HG02840 (cell line): ENCODE results near the gene PRODH2.

Experiments
- ATAC-seq: cut with Tn5 transposase; IDR thresholded peaks from one replicate; pipeline ENCODE4 v1.9.1; 2021; ENCODE audit warnings: mild to moderate bottlenecking, moderate library complexity, moderate number of reproducible peaks; ENCODE audit not compliant: unreplicated experiment, low FRiP score

Gene PRODH2

DNA sequence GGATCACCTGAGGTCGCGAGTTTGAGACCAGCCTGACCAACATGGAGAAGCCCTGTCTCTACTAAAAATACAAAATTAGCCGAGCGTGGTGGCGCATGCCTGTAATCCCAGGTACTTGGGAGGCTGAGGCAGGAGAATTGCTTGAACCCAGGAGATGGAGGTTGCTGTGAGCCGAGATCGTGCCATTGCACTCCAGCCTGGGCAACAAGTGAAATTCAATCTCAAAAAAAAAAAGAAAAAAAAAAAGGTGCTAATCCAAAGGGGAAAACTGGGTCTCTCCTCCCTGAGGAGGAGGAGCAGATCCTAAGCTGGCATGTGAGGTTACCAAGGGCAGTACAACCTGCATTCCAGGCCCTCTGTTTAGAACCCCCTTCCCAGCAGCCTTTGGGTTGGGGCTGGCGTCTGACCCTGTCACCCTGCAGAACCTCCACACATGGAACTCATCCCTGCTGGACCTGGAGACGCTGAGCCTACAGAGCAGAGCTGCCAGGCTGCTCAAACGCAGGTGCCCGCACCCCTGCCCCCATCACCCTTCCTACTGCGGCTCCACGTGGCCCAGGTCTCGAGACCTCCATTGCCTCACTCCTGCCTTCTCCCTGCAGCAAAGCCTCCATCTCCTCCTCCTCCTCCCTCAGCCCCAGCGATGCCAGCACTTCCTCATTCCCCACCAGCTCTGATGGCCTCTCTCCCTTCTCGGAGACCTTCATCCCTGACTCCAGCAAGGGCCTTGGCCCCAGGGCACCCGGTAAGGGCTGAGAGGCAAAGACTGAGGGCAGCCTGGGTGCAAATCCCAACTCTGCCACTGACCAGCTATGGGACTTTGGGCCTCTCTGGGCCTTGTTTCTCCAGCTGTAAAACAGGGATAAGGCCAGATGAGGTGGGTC is 48.0 kb downstream of the PRODH2 start:
- no peak for ATAC-seq

DNA sequence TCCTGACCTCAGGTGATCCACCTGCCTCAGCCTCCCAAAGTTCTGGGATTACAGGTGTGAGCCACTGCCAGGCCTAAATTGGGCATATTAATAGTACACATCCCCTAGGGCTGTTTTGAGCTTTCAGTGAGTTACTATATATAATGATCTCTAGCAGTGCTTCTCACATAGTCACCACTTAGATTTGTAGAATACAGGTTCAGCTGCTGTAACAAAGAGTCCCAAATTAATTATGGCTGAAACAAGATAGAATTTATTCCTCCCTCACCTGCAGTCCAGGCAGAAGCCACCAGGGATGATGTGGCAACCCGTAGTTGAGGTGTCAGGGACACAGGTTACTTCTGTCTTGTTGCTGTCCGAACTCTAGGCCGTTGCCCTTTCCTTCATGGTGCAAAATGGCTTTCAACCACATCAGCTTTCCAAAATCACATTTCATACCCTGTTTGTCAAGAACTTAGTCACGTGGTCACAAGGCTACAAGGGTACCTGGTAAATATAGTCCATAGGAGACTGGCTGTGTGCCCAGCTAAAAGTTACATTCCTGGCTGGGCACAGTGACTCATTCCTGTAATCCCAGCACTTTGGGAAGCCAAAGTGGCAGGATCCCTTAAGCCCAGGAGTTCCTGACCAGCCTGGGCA is 51.8 kb downstream of the PRODH2 start:
- no peak for ATAC-seq

DNA sequence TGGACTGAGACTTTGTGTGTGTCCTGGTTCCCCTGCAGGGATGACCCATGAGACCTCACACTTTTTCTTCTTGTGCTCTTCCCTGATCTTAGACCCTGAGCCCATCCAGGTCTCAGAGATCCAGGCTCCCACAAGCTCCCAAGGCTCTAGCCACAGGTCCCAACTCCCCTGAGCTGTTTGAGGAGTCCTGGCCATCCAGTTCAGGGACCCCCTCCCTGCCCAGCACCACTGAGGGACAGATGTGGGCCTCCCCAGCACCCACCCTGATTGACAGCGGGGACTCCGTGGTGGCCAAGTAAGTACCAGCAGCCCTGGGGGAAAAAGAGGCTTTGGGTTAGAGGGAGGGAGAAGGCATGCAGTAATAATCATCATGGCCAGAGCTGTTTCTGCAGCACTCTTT is 52.9 kb downstream of the PRODH2 start:
- no peak for ATAC-seq

DNA sequence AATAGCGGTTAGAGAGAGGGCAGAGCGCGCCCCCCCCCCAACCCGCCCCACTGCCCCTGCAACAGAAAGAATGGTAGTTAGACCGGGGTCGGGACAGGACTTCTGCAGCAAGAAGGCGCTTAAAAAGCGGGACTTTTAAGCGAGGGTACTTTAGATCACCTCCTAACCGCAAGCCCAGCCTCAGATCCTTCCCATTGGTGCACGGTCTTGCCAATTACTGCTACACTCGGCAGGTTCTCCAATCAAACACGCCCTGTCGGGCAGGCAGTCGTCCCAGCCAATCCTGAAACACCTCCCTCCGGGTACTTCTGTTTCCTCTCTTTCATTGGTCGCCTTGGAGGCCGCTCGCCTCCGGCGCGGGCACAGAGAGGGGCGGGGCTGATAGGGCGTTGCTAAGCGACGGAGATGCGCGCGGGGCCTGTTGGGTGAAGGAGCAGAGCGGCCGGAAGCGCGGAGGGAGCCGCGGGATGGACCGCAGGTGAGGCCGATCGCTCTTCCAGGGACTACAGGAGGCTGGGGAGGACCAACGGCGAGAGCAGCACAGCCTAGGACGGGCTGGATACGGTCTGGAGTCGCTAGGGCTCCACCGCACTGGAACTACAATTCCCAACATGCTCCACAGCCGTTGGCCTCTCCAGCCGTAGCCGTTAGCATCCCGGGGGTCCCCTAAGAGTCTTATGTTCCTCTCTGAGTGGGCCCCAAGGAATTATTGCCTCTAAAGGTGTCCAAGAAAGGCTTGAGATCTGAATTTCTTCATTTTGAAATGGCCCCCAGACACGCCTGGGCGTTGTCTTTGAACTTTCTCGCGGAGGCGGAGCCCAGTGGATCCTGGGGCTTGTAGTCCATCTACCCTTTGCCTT is 54.7 kb downstream of the PRODH2 start, which contains the start of gene PROSER3:
TSS of gene PROSER3 (plus strand) at position 428 of the 860 bp plus-strand sequence. CDS start at position 468, 40 bp downstream.
- peak; percentile 93 for ATAC-seq

DNA sequence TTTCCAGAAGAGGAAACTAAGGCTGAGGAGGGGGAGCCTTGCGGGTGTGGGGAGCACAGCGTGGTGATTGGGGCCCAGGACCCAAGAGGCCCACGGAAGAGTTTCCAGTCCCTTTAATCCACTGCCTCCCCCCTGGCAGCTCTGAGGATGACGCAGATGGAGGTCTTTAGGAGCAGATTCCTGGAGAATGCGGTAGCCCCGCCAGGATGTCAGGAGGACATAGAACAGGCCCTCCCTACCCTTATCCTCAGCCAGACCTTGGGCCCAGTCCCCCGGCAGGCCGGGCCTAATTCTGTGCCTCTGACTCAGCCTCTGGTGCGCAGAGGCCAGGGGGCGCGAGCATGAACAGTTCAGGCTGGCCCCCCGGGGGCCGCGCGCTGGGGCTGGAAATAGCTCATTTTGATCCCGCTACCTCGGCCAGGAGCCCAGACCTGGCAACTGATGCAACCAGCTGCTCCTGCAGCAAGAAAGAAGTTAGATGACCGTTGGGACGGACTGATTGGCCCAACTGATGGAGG is 55.4 kb downstream of the PRODH2 start:
- ATAC-seq = no peak

DNA sequence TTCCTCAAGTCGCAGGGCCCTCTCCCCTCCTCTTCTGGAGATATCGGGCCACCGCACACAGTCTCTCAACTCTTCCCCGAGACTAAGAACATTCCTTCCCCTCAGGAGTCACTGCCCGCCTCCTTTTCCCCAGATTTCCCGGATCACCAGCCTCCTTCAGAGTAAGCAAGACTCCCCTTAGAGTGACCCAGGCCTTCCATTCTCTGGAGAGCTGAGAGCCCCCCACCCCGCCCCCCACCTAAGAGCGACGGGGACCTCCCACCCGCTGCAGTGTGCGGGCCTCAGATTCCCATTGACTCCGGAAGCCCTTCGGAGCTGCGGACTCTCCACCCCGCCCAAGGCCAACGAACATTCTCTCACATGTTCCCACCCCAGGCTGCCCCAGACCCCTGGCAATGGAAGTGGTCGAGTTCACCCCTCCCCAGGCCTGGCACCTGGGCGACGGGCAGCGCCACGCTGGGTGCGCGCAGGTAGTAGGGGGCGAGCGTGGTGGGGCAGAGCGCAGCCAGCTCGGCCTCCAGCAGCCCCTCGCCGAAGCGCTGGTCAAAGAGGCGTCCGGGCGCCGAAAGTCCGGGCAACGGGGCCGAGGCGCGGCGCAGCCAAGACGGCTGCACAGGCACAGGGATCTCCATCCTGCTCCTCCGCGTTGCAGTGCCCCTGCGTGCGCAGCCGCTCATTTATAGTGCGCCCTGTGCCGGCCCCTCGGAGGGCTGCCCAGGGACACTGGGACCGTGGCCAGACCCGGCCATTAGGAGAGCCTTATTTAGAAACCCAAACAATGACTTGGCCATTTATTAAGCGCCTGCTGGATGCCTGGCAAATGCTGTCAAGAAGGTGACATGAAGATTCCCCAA is 56.0 kb downstream of the PRODH2 start, which contains the start of gene HSPB6:
TSS of gene HSPB6 (minus strand) at position 653 of the 854 bp plus-strand sequence. CDS start at position 632, 21 bp downstream.
- ATAC-seq = no peak

DNA sequence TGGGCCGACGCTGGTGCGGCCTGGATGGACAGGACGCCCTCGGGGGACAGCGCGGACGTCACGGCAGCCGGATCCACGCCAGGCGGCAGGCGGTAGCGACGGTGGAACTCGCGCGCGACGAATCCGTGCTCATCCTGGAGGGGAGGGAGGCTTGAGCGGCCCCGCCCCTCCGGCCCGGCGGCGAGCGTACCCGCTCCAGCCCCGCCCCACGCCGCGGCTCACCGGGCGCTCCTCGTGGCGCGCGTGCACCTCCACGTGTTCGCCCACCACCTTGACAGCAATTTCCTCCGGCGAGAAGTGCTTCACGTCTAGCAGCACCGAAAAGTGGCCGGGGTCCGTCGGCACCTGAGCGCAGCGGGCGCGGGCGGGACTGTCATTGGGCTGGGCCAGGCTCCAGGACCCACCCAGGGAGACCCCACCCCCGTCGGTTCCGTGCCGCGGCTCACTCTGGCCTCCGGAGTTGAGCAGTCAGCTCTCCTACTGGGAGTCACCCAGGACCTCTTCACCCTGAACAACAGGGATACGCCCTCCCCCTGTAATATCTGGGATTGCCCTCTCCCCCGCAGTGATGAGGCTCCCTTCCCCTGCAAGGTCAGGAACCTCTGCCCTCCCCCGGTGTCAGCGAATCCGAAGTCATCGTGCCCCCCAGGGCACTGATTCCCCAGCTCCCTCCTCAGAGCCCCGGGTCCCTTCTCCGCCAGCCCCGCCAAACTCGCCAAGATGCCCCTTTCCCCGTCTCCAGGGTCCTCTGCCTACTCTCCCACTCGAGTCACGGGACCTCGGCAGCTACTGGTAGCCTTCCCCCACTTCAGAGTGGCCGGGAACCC is 56.9 kb downstream of the PRODH2 start:
- no peak for ATAC-seq

DNA sequence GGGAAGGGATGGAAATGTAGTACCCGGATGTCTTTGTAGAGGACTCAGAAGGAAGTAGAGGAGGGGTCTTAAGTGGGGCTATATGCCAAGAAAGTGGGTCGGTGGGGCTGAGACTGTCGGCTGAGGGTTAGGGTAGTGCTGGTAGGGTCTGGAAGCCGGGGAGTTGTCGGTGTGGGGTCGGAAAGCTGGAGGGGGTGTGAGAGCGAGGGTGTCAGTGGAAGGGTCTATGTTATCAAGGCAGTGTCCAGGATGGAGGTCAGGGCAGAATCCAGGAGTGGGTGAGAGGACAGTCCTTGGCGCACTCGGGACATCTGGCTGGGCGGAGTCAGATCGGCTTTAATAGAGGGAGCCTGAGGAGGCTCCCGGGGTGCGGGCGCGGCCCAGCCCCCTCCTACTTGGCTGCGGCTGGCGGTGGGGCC is 57.5 kb downstream of the PRODH2 start:
- ATAC-seq = no peak

DNA sequence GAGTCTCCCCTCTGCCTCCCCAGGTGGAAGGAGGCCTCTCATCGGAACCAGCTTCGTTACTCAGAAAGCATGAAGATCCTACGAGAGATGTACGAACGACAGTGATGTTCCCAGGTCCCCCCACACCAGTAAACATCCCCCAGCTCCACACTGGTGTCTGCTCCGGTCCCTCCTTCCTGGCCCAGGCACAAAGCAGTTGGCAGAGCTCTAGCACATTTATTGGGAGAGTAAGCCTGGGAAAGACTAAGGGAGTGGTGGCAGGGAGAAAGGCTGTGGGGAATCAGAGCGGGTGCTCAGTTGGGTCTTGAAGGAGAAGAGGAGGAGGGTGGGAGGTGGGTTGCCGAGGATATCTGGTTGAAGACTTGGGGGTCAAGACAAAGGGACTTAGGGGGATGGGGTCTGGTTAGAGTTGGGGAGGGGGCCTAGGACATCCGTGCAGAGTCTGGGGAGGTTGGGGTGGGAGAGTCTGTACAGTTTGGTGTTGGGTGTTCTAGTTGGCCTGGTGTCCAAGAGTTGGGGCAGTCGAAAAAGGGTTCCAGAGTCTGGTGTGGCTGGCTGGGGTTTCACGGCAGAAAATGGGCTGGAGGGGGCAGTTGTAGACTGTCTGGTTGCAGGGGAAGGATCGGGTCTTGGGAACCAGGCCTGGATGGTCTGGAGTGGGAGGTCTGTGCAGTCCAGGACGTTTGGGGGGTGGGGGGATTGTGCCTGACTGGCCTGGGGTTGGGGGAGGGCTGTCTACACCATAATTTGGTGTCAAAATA is 58.1 kb downstream of the PRODH2 start:
- no peak for ATAC-seq

DNA sequence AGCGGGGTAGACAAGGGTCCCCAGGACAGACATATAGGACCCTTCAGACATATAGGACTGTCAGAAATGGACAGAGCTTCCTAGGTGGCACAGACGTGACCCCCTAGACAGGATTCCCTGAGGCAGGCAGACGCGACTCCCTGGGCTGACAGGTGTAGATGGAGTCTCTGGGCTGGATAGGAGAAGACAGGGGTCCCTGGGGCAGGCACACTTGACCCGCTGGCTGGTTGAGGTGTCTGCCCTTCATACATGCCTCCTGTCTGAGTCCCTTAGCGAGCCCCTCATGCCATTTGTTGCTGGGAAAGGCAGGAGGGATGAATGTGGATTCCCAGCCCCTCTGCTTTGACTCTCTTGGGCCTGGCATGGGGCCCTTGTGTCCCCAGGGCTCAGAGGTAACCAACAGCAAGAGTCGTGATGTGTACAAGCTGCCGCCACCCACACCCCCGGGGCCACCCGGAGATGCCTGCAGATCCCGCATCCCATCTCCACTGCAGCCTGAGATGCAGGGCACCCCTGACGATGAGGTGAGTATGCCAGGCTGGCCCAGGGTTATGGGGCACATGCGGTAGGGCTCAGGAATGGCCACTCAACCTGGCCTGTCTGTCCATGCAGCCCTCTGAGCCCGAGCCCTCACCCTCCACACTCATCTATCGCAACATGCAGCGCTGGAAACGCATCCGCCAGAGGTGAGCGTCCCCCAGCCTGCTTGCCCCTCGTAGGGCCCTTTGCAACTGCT is 58.8 kb downstream of the PRODH2 start:
- ATAC-seq = no peak

DNA sequence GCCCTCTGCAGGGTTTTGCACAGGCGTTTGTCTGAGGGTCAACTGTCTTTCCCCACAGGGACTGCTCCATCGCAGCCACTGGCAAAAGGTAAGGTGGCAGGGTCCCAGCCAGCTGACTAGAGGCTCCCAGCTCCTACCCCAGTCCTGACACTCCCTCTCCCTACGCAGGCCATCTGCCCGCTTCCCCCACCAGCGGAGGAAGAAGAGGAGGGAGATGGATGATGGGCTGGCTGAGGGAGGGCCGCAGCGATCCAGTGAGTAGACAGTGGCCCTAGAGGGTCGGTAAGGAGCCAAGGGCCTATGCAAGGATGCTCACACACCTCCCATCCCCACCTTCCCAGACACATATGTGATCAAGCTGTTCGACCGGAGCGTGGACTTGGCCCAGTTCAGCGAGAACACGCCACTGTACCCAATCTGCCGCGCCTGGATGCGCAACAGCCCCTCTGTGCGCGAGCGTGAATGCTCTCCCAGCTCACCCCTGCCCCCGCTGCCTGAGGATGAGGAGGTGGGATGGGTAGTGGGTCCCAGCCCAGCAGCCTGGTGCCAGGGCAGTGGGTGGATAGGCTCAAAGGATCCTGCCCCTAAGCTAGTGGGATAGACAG is 59.8 kb downstream of the PRODH2 start:
- no peak for ATAC-seq

DNA sequence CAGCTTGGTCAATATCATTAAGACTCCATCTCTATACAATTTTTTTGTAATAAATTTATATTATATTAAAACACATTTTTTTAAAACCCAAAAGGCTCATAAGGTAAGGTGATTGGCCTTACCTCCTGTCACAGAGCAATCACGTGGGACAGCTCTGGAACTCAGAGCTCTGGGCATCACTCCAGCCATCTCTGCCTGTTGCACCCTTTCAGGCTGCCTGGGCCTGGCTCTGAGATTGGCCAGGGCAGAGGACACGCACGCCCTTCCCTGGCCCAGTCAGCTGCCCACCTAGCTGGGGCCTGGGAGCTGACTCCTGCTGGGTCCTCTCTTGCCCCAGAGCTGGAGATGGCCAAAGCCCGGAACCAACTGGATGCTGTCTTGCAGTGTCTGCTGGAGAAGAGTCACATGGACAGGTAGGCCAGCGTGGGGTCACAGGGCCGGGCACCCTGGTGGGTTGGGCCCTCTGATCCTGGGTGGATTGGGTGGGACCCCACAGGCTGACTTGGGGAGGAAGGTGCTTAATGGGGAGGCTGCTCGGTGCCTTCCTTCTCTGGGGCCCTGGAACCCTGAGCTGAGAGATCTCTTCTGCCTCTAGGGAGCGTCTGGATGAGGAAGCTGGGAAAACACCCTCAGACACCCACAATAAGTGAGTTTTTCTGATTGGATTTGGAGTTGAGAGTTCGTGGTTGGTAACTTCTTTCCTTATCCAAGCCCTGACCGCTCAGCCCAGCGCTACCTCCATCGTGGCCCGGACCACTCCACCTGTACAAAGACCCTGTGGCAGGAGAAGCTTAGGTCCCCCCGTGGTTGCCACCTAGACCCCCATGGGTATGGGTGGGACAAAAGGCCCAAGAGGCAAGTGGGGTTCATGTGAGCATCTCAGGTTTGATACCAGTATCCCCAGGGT is 60.6 kb downstream of the PRODH2 start:
- no peak for ATAC-seq

DNA sequence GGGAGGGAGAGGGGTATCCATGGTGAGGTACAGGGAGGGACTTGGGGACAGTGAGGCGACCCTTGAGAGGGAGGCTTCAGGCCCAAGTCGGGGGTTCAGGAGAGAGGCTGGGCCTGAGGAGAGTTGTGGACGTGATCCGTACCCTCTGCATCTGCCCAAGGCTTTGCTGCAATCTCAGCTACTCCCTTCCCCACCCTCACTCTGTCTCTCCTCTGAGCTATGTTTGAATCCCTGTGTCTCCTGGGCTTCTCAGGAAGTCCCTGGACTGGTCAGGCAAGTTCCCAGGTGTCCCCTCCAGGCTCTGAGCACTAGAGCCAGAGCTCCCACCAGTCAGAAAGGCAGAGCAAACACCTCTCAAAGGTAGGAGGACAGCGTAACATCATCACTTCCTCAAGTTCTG is 62.5 kb downstream of the PRODH2 start:
- no peak for ATAC-seq
